MCF 10A (cell line): ENCODE results near the gene NISCH. TPM values are rescaled to one million over a fixed set of nuclear protein-coding genes. Genes with fewer than 3 reads are reported as not detected.

Experiments used
- BruUV-seq: library from RNA; stranded (reverse); fragments of 400-500 nt; replicated peaks from 2 replicates; lab custom pipeline; 2021; lab: Mats Ljungman, UMichigan
- CTCF ChIA-PET: fragments of 300-600 bp; sonication (Branson Sonifier 250); formaldehyde crosslinking; extraction: SDS; loops from one replicate; lab custom pipeline; 2021; ENCODE audit warnings: antibody characterized with exemption, inconsistent platforms; lab: Yijun Ruan, JAX
- POLR2A ChIA-PET: fragments of 300-600, 350-650 bp; sonication (Branson Sonifier 250); formaldehyde crosslinking; extraction: SDS; loops from one replicate; lab custom pipeline; 2020; ENCODE audit warnings: antibody characterized with exemption, inconsistent platforms; lab: Yijun Ruan, JAX
- DNase-seq: peaks from one replicate; pipeline ENCODE4 v3.0.0-alpha.2; 2018; ENCODE audit not compliant: unreplicated experiment
- H3K27ac Mint-ChIP-seq: one replicate; pipeline ENCODE4 v1.8.0; 2022; ENCODE audit warnings: mild to moderate bottlenecking, low read depth, mixed read lengths; ENCODE audit not compliant: unreplicated experiment
- H3K27me3 Mint-ChIP-seq: one replicate; pipeline ENCODE4 v1.8.0; 2022; ENCODE audit warnings: mixed read lengths; ENCODE audit not compliant: insufficient read depth, unreplicated experiment
- H3K36me3 Mint-ChIP-seq: one replicate; pipeline ENCODE4 v1.8.0; 2022; ENCODE audit warnings: mild to moderate bottlenecking, moderate library complexity, mixed read lengths; ENCODE audit not compliant: insufficient read depth, unreplicated experiment
- H3K4me1 Mint-ChIP-seq: one replicate; pipeline ENCODE4 v1.8.0; 2022; ENCODE audit warnings: mixed read lengths; ENCODE audit not compliant: insufficient read depth, unreplicated experiment
- H3K4me3 Mint-ChIP-seq: one replicate; pipeline ENCODE4 v1.8.0; 2022; ENCODE audit warnings: mild to moderate bottlenecking, moderate library complexity, mixed read lengths; ENCODE audit not compliant: unreplicated experiment
- H3K9me3 Mint-ChIP-seq: one replicate; pipeline ENCODE4 v1.8.0; 2022; ENCODE audit warnings: mixed read lengths; ENCODE audit not compliant: unreplicated experiment
- intact Hi-C: fragments of 100-400 bp; cut with micrococcal nuclease; formaldehyde crosslinking; loops from 2 replicates; pipeline ENCODE4 v1.14.1; 2022
- total RNA-seq: library from RNA; stranded (reverse); gene quantifications from 2 replicates; pipeline ENCODE4 v1.2.3, GENCODE V29; 2022
- TF ChIP-seq, protein P1 (sequence below): fragments of 200-600 bp; IDR thresholded peaks from one replicate; pipeline ENCODE4 v1.8.0; 2022; ENCODE audit warnings: antibody characterized with exemption, mild to moderate bottlenecking; ENCODE audit not compliant: unreplicated experiment

NISCH gene
- total RNA-seq, 1 experiment from 2014 or later: 60.5 TPM

DNA sequence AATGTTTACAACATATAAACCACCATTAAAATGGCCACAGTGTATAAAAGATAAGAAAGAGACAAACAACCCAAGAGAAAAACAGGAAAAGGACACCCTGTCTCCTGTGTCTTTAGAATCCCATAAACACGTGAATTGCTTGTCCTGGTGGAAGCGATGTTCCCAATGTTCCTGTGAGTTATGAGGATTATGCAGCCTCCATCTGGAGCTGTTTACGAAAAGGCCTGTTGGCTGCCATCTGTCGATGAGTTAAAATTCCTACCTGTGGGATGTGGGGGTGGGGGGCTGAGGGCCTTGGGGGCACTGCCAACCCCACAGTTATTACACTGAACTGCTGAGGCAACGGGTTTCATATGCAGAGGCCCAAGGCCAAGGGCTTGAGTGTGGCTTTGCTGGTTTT, 13.6 kb downstream of the NISCH start:
- Mint-ChIP-seq H3K9me3 (no peaks in the 10 kb centered on the region), H3K27ac (no peak overlapping the region), H3K36me3 (peaks cover 56% of the 10 kb centered on the region), H3K27me3 (no peaks in the 10 kb centered on the region), H3K4me1 (no peaks in the 10 kb centered on the region), H3K4me3 (no peak overlapping the region)
- TF ChIP-seq, protein P1, sequence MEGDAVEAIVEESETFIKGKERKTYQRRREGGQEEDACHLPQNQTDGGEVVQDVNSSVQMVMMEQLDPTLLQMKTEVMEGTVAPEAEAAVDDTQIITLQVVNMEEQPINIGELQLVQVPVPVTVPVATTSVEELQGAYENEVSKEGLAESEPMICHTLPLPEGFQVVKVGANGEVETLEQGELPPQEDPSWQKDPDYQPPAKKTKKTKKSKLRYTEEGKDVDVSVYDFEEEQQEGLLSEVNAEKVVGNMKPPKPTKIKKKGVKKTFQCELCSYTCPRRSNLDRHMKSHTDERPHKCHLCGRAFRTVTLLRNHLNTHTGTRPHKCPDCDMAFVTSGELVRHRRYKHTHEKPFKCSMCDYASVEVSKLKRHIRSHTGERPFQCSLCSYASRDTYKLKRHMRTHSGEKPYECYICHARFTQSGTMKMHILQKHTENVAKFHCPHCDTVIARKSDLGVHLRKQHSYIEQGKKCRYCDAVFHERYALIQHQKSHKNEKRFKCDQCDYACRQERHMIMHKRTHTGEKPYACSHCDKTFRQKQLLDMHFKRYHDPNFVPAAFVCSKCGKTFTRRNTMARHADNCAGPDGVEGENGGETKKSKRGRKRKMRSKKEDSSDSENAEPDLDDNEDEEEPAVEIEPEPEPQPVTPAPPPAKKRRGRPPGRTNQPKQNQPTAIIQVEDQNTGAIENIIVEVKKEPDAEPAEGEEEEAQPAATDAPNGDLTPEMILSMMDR: no peak
- intact Hi-C loops: no loop called here
- CTCF ChIA-PET: interaction anchor here (0.8 to 1.2 kb wide), 2 partner anchors 10 to 21 kb away, joined by 3 to 4 read pairs; no protein-coding TSS in a partner anchor
- POLR2A ChIA-PET: interaction anchor here (2.1 kb wide), 1 partner anchor 11 kb away, joined by 8 read pairs; no protein-coding TSS in a partner anchor
- BruUV-seq: no TSS peak
- no peak for DNase-seq

DNA sequence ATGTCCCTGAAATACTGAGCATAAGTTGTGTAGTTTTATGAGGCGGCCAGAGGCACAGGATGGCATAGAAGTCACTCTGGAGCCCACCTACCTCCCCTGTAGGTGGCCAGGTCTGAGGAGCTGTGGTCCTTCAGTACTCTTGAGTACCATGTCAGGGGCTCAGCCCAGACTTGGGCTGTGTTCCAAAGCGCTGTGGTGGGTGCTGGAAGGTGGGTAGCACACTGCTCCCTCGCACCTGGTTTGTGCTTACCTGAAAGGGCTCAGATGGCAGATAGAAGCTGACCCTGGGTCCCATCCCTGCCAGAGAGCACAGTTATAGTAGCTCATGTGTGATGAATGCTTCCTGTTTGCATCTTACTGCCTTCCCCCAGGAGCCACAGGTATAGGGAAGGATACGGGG, 15.5 kb downstream of the NISCH start:
- no peaks in the 10 kb centered on the region for H3K27me3 Mint-ChIP-seq
- no peaks in the 10 kb centered on the region for H3K9me3 Mint-ChIP-seq
- BruUV-seq: no TSS peak
- peaks cover 64% of the 10 kb centered on the region for H3K36me3 Mint-ChIP-seq
- ChIA-PET CTCF (interaction anchor here (0.8 to 2.0 kb wide), 5 partner anchors 10 to 59 kb away, joined by 3 to 10 read pairs (median 4); no protein-coding TSS in a partner anchor), POLR2A (interaction anchor here (0.5 to 1.5 kb wide), 4 partner anchors 13 to 155 kb away, joined by 3 to 5 read pairs (median 3); partner anchors contain the start of gene UQCC5)
- TF ChIP-seq, protein P1: no peak
- DNase-seq: no peak
- intact Hi-C loops: loop anchor here (10.0 kb wide), 1 partner anchor 64 kb away; the partner anchor contains the start of genes NT5DC2 and UQCC5
- H3K4me3 Mint-ChIP-seq: no peak overlapping the region
- no peak overlapping the region for H3K27ac Mint-ChIP-seq
- H3K4me1 Mint-ChIP-seq: no peaks in the 10 kb centered on the region

DNA sequence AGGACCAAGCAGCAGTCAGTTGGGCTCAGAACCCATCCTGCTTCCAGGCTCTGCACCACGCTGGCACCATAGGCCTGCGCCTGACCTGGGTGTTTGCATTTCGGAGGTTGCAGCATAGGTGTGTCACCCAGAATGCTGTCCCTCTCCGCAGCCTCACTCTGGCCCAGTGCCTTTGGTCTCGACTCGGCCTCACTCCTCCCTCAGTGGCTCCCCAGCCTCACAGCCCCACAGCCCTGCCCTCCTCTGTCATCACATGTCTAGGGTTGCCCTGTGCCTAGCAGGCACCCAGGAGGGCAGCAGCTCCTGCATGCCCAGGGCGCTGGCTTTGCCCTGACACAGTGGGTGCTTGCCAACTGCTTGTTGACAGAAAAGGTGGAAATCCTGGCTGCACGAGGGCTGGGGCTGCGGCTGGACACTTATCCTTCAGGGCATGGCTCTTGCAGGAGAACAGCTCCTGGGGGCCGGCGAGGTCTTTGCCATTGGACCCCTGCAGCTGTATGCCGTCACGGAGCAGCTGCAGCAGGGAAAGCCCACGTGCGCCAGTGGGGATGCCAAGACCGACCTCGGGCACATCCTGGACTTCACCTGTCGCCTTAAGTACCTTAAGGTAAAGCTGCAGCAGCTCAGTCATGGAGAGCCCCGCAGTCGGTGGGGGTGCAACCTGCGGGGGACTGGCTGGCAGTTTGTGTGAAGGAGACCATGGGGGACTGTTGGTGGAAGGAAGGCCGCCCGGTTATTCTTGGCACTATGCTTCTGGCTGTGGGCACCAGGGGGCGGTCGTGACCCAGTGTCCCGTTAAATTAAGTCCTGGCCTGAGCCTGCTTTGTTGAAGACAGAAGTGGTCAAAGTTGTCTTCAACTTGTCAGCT, 16.2 kb downstream of the NISCH start:
- Mint-ChIP-seq H3K27me3 (no peaks in the 10 kb centered on the region), H3K4me3 (no peak overlapping the region), H3K9me3 (no peaks in the 10 kb centered on the region), H3K36me3 (peaks cover 66% of the 10 kb centered on the region), H3K27ac (no peak overlapping the region), H3K4me1 (no peaks in the 10 kb centered on the region)
- no TSS peak for BruUV-seq
- intact Hi-C loops: loop anchor here (1.0 to 10.0 kb wide), 3 partner anchors 26 to 211 kb away; partner anchors contain the start of genes NT5DC2 and UQCC5
- POLR2A ChIA-PET: interaction anchor here (0.5 to 1.5 kb wide), 4 partner anchors 14 to 156 kb away, joined by 3 to 5 read pairs (median 3); partner anchors contain the start of gene UQCC5
- CTCF ChIA-PET: interaction anchor here (0.6 to 2.0 kb wide), 9 partner anchors 11 to 1026 kb away, joined by 3 to 10 read pairs (median 4); no protein-coding TSS in a partner anchor
- TF ChIP-seq, protein P1: peak; percentile 69
- DNase-seq: peak; percentile 67
